IMR-90 (cell line): ENCODE data around the gene THRA. TPM values are rescaled to one million over a fixed set of nuclear protein-coding genes. Genes with fewer than 3 reads are reported as not detected.
A peak's percentile ranks its signal among the peaks of the same experiment; 100 is the strongest.

Source experiments
- ATAC-seq: fragments of 200-7000 bp; cut with Tn5 transposase; 2 replicates; pipeline ENCODE4 v1.9.1; 2020; ENCODE audit warnings: low read depth, mild to moderate bottlenecking, moderate library complexity
- BruUV-seq: library from RNA; stranded (reverse); fragments of 400-500 nt; replicated peaks from 2 replicates; lab custom pipeline; 2021; lab: Mats Ljungman, UMichigan
- CTCF ChIA-PET: fragments of 300-600 bp; formaldehyde crosslinking; extraction: SDS; loops from one replicate; lab custom pipeline; 2021; ENCODE audit warnings: antibody characterized with exemption; lab: Yijun Ruan, JAX
- POLR2A ChIA-PET: fragments of 300-600 bp; sonication (Branson Sonifier 250); formaldehyde crosslinking; loops from one replicate; lab custom pipeline; 2022; ENCODE audit warnings: antibody characterized with exemption; ENCODE audit not compliant: unreplicated experiment; lab: Charles Lee
- DNase-seq: peaks from one replicate; pipeline ENCODE4 v3.0.0; 2013
- H2AFZ ChIP-seq: replicated peaks from 2 replicates; pipeline ENCODE3; 2013; ENCODE audit warnings: low read length, mild to moderate bottlenecking; ENCODE audit not compliant: poor library complexity
- H2AK5ac ChIP-seq: 2 replicates; pipeline ENCODE4 v1.6.1; 2013; ENCODE audit warnings: low read depth, low read length, inconsistent platforms
- H2AK9ac ChIP-seq: replicated peaks from 2 replicates; pipeline ENCODE3; 2013; ENCODE audit warnings: mild to moderate bottlenecking, low read depth, low read length, moderate library complexity; ENCODE audit not compliant: poor library complexity
- H2BK120ac ChIP-seq: 2 replicates; pipeline ENCODE4 v1.6.1; 2013; ENCODE audit warnings: low read depth, low read length, inconsistent platforms
- H2BK15ac ChIP-seq: 3 replicates; pipeline ENCODE4 v1.6.1; 2013; ENCODE audit warnings: low read depth, low read length, inconsistent platforms
- H2BK20ac ChIP-seq: 2 replicates; pipeline ENCODE4 v1.6.1; 2013; ENCODE audit warnings: low read depth, mild to moderate bottlenecking, inconsistent platforms, low read length, moderate library complexity
- H2BK5ac ChIP-seq: 2 replicates; pipeline ENCODE4 v1.6.1; 2013; ENCODE audit warnings: mild to moderate bottlenecking, low read depth, low read length, inconsistent platforms; ENCODE audit not compliant: poor library complexity, severe bottlenecking
- H3K14ac ChIP-seq: replicated peaks from 2 replicates; pipeline ENCODE4 v1.6.1; 2013; ENCODE audit warnings: low read depth, low read length, inconsistent platforms
- H3K18ac ChIP-seq: 2 replicates; pipeline ENCODE4 v1.6.1; 2013; ENCODE audit warnings: low read depth, low read length, control low read depth
- H3K23ac ChIP-seq: 2 replicates; pipeline ENCODE4 v1.6.1; 2013; ENCODE audit warnings: low read depth, low read length, inconsistent platforms
- H3K27ac ChIP-seq: 2 replicates; pipeline ENCODE4 v1.5.1; 2013; ENCODE audit warnings: mild to moderate bottlenecking, control low read depth, low read length; ENCODE audit not compliant: insufficient read depth
- H3K27me3 ChIP-seq: 2 replicates; pipeline ENCODE4 v1.6.1; 2013; ENCODE audit warnings: low read length; ENCODE audit not compliant: control insufficient read depth, insufficient read depth
- H3K36me3 ChIP-seq: 2 replicates; pipeline ENCODE4 v1.6.1; 2013; ENCODE audit warnings: low read length, mixed read lengths; ENCODE audit not compliant: control insufficient read depth, insufficient read depth
- H3K4ac ChIP-seq: 2 replicates; pipeline ENCODE4 v1.6.1; 2013; ENCODE audit warnings: low read depth, low read length, inconsistent platforms
- H3K4me1 ChIP-seq: 2 replicates; pipeline ENCODE4 v1.6.1; 2013; ENCODE audit warnings: low read length, mixed read lengths; ENCODE audit not compliant: control insufficient read depth, insufficient read depth
- H3K4me2 ChIP-seq: 2 replicates; pipeline ENCODE4 v1.6.1; 2013; ENCODE audit warnings: low read depth, mild to moderate bottlenecking, control low read depth, low read length, moderate library complexity
- H3K4me3 ChIP-seq: 2 replicates; pipeline ENCODE4 v1.5.1; 2013; ENCODE audit warnings: low read depth, mild to moderate bottlenecking, control low read depth, low read length, moderate library complexity; ENCODE audit not compliant: insufficient read depth
- H3K56ac ChIP-seq: 2 replicates; pipeline ENCODE4 v1.6.1; 2013; ENCODE audit warnings: low read length, inconsistent platforms; ENCODE audit not compliant: insufficient read depth; ENCODE audit errors: extremely low read depth
- H3K79me1 ChIP-seq, 2 experiments: 2 replicates each; pipeline ENCODE4 v1.6.1; 2013; ENCODE audit warnings: low read length in 2 of 2, inconsistent platforms in 1 of 2, low read depth in 1 of 2
- H3K9ac ChIP-seq: 2 replicates; pipeline ENCODE4 v1.6.1; 2013; ENCODE audit warnings: low read depth, low read length, control low read depth
- H3K9me1 ChIP-seq: 2 replicates; pipeline ENCODE4 v1.6.1; 2013; ENCODE audit warnings: low read length, inconsistent platforms; ENCODE audit not compliant: insufficient read depth
- H3K9me3 ChIP-seq: 2 replicates; pipeline ENCODE4 v1.6.1; 2013; ENCODE audit warnings: low read length; ENCODE audit not compliant: control insufficient read depth, insufficient read depth
- H4K20me1 ChIP-seq: 2 replicates; pipeline ENCODE4 v1.6.1; 2013; ENCODE audit warnings: low read length, inconsistent platforms; ENCODE audit not compliant: insufficient read depth
- H4K5ac ChIP-seq: 2 replicates; pipeline ENCODE4 v1.6.1; 2013; ENCODE audit warnings: mild to moderate bottlenecking, low read depth, low read length, control low read depth
- H4K8ac ChIP-seq, 2 experiments: 2 replicates each; pipeline ENCODE4 v1.6.1; 2013; ENCODE audit warnings: low read depth in 2 of 2, low read length in 2 of 2, control low read depth in 1 of 2, inconsistent platforms in 1 of 2
- H4K91ac ChIP-seq: 2 replicates; pipeline ENCODE4 v1.6.1; 2013; ENCODE audit warnings: low read depth, low read length, inconsistent platforms; ENCODE audit not compliant: insufficient read depth
- CEBPB ChIP-seq: IDR thresholded peaks from 2 replicates; pipeline ENCODE4 v1.6.1; 2012; ENCODE audit warnings: low read depth, low read length, improper control_type of control experiment
- CTCF ChIP-seq: conservative IDR thresholded peaks from 2 replicates; pipeline ENCODE4 v1.5.1; 2012; ENCODE audit warnings: mild to moderate bottlenecking, low read depth, low read length, improper control_type of control experiment
- RAD21 ChIP-seq: IDR thresholded peaks from 2 replicates; pipeline ENCODE4 v1.6.1; 2012; ENCODE audit warnings: low read length, improper control_type of control experiment
- SMC3 ChIP-seq: fragments of 150-350 bp; IDR thresholded peaks from 2 replicates; pipeline ENCODE4 v1.6.1; 2016; ENCODE audit warnings: low read depth, mild to moderate bottlenecking, antibody characterized with exemption, low read length, moderate library complexity
- WGBS, 2 experiments: methylation state at CpG; one replicate each; pipeline versions ENCODE4 v1.1.5 to v1.1.7; 2013; ENCODE audit warnings: missing lambda C conversion rate in 2 of 2; ENCODE audit not compliant: insufficient read length in 1 of 2; ENCODE audit errors: extremely low coverage in 2 of 2; 5-methylcytosine and 5-hydroxymethylcytosine counted together
- dilution Hi-C: fragments of 300-500 bp; cut with HindIII; formaldehyde crosslinking; loops from one replicate; pipeline ENCODE4 v1.14.3; 2018; ENCODE audit warnings: low sequenced_read_pairs; ENCODE audit not compliant: unreplicated experiment
- in situ Hi-C: fragments of 300-500 bp; cut with MboI; formaldehyde crosslinking; loops from 3 replicates; pipeline ENCODE4 v1.14.3; 2019; ENCODE audit warnings: low sequenced_read_pairs, inconsistent platforms, mixed read lengths
- intact Hi-C: fragments of 100-400 bp; cut with micrococcal nuclease; formaldehyde crosslinking; loops from 2 replicates; pipeline ENCODE4 v1.10.0; 2022
- polyA plus RNA-seq, 3 experiments: library from polyadenylated mRNA; depleted of rRNA; stranded (reverse); fragments of >200 nt; gene quantifications; 2 replicates each; pipeline ENCODE4 v1.2.3, GENCODE V29; 2012; ENCODE audit warnings: low replicate concordance in 1 of 3
- total RNA-seq: library from RNA; depleted of rRNA; stranded (reverse); fragments of >200 nt; gene quantifications from 2 replicates; pipeline ENCODE4 v1.2.3, GENCODE V29; 2012

The THRA gene
- total and polyA plus RNA-seq, 2 of the 4 experiments (the other 2 are of a cell fraction), result 22.0 to 23.4 TPM

DNA sequence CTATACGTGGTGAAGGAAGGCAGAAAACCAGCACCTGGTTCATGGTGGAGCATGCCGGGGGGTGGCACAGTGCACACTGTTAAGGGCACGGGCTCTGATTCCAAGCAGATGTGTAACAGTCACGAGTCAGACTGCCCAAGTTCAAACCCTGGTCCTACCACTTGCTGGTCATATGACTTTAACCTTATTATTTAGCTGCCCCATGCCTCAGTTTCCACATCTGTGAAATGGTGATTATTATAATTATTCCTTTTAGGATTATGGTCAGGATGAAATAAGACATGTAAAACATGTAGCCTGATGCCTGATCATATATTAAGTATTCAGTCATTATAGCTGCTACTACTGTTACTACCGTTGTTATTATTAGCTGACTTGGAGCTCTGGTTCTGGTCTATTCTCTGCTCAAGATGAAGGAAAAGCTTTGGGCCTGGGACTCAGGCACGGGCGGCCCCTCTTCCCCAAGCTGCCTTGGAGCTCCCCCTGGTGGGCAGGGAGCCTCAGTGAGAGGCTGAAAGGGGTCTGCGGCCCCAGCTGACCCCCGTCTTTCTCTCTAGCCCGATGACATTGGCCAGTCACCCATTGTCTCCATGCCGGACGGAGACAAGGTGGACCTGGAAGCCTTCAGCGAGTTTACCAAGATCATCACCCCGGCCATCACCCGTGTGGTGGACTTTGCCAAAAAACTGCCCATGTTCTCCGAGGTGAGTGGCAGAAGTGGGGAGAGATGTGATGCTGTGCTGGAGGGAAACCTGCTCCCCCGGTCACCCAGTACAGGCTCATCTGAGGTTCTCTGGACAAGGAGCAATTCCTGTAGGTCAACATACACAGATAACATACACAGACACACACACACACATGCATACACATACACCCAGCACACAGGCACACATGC lies 23.6 kb downstream of the THRA start:
- no peak overlapping the region for H2BK120ac ChIP-seq
- H2BK5ac ChIP-seq, result peak overlapping the region; percentile 88
- no peak overlapping the region for H3K9ac ChIP-seq
- no peak overlapping the region for H3K4ac ChIP-seq
- H3K79me1 ChIP-seq, result no peaks in the 10 kb centered on the region; a peak in 1 of 4 replicates
- H2AFZ ChIP-seq, result no peak overlapping the region
- ATAC-seq (peak; percentile 83), DNase-seq (no peak)
- CTCF ChIA-PET, result interaction anchor here (0.5 to 1.6 kb wide), 14 partner anchors 11 to 77 kb away, joined by 3 to 12 read pairs (median 4); partner anchors contain the start of genes CSF3 and THRA
- no peaks in the 10 kb centered on the region for H3K9me1 ChIP-seq
- peaks cover 3% of the 10 kb centered on the region; the same call in 1 of the 2 replicates for H4K20me1 ChIP-seq
- dilution Hi-C loops (no loop called here), intact Hi-C loops (loop anchor here (1.0 to 2.0 kb wide), 2 partner anchors 24 to 73 kb away; partner anchors contain the start of gene THRA), in situ Hi-C loops (no loop called here)
- H3K18ac ChIP-seq, result no peak overlapping the region
- H3K27ac ChIP-seq, result no peak overlapping the region
- TF ChIP-seq CEBPB (no peak), SMC3 (peak; percentile 84), CTCF (peak; percentile 68), RAD21 (peak; percentile 80)
- no peak overlapping the region for H4K5ac ChIP-seq
- no peaks in the 10 kb centered on the region for H3K27me3 ChIP-seq
- no peaks in the 10 kb centered on the region; the same call in 1 of the 2 replicates for H3K4me1 ChIP-seq
- H3K9me3 ChIP-seq, result no peaks in the 10 kb centered on the region
- POLR2A ChIA-PET, result interaction anchor here (0.5 kb wide), 1 partner anchor 21 kb away, joined by 6 read pairs; no protein-coding TSS in a partner anchor
- H4K91ac ChIP-seq, result no peak overlapping the region
- peak overlapping the region; percentile 57 for H2AK5ac ChIP-seq
- no peak overlapping the region for H3K4me2 ChIP-seq
- H3K36me3 ChIP-seq, result peaks cover 60% of the 10 kb centered on the region
- no peak overlapping the region for H3K14ac ChIP-seq
- H3K4me3 ChIP-seq, result no peak overlapping the region
- no peak overlapping the region for H2BK15ac ChIP-seq
- H2BK20ac ChIP-seq, result no peak overlapping the region
- no peak overlapping the region for H2AK9ac ChIP-seq
- H3K56ac ChIP-seq, result no peak overlapping the region
- BruUV-seq, result no TSS peak
- H3K23ac ChIP-seq, result no peak overlapping the region
- no peak overlapping the region for H4K8ac ChIP-seq
- WGBS, 2 experiments, result 53% methylated on average over 5 of the region's 17 CpGs; no CpG with 5 or more reads in 1 of the 2 experiments
